ENCODE data around the gene SIAH2. TPM values are rescaled to one million over a fixed set of nuclear protein-coding genes. Genes with fewer than 3 reads are reported as not detected.

The SIAH2 gene
- total RNA-seq, 2 experiments from 2014 or later: 73.7 to 76.1 TPM

GRCh38 chr3:150760431-150761200 is 2.4 kb downstream of the SIAH2 start:
- H3K27ac Mint-ChIP-seq: peak overlapping the region; percentile 88
- no peak for ATAC-seq (ENCODE audit: poor library complexity)

DNA sequence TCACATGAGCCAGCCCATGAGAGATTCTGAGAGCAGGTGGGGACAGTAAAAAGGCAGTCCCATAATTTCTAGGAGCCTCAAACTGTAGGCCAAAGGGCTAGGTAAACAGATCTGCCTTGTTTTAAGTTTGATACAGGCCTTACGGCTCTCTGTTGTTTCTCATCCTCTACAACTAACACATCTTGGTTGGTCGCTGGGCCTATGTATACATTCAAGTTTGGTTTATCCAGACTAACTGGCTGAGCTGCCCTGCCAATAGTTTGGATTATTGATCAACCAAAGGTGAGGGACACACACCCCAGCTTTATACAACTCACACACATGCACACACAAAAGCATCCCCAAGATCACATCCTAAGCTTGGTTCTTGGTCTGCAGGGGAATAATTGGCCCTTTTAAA is 3.0 kb downstream of the SIAH2 start:
- no peak for TF ChIP-seq CTCF (IDR thresholded peaks at IDR 0.05)
- ATAC-seq (ENCODE audit: poor library complexity) (no peak), DNase-seq (peak in 1 of 14 experiments; percentile 29)
- Histone ChIP-seq H3K36me3 (ENCODE audit: insufficient read depth, low read length) (peaks cover 11% of the 10 kb centered on the region), H3K4me3 (ENCODE audit: low read length) (peak overlapping the region; percentile 91), H3K27me3 (ENCODE audit: control insufficient read depth in 1 of 2, insufficient read depth in 2 of 2, low read length in 2 of 2) (no peaks in the 10 kb centered on the region), H3K27ac (ENCODE audit: low read depth in 1 of 2, low read length in 2 of 2) (peak overlapping the region; percentile 40 to 56), H3K9me3 (ENCODE audit: control insufficient read depth in 1 of 2, insufficient read depth in 1 of 2, low read length in 2 of 2) (no peaks in the 10 kb centered on the region), H3K4me1 (ENCODE audit: insufficient read depth, low read length) (peaks cover 45% of the 10 kb centered on the region)
- Mint-ChIP-seq H3K36me3 (ENCODE audit: low read depth) (peaks cover 69% of the 10 kb centered on the region), H3K4me1 (ENCODE audit: low read depth) (peaks cover 73% of the 10 kb centered on the region), H3K27me3 (no peaks in the 10 kb centered on the region), H3K4me3 (peak overlapping the region; percentile 94), H3K9me3 (no peaks in the 10 kb centered on the region), H3K27ac (peak overlapping the region; percentile 88)
- intact Hi-C loops (cut with DNase I, micrococcal nuclease): loop anchor here (2.0 to 10.0 kb wide), 8 partner anchors 21 to 1635 kb away; partner anchors contain the start of genes ERICH6 (in 1 of the 2), HPS3 (in 1 of the 2), PFN2 (in 1 of the 2) and RNF13 (in 1 of the 2)
- POLR2A ChIA-PET: interaction anchor here (0.9 to 7.0 kb wide), 5 partner anchors 23 to 351 kb away, joined by 6 to 146 read pairs (median 72); partner anchors contain the start of genes EIF2A, ERICH6, SELENOT and SERP1
- CTCF ChIA-PET: interaction anchor here (1.1 to 2.3 kb wide), 4 partner anchors 28 to 350 kb away, joined by 3 to 5 read pairs (median 4); no protein-coding TSS in a partner anchor

More at GRCh38 chr3:150760431-150761200, 2.4 kb downstream of the SIAH2 start:
- Histone ChIP-seq H3K9me3 (ENCODE audit: control insufficient read depth in 1 of 2, insufficient read depth in 1 of 2, low read length in 2 of 2) (no peaks in the 10 kb centered on the region), H3K27me3 (ENCODE audit: control insufficient read depth in 1 of 2, insufficient read depth in 2 of 2, low read length in 2 of 2) (no peaks in the 10 kb centered on the region), H3K27ac (ENCODE audit: low read depth in 1 of 2, low read length in 2 of 2) (peak overlapping the region; percentile 40 to 56), H3K4me3 (ENCODE audit: low read length) (peak overlapping the region; percentile 91), H3K36me3 (ENCODE audit: insufficient read depth, low read length) (peaks cover 11% of the 10 kb centered on the region), H3K4me1 (ENCODE audit: insufficient read depth, low read length) (peaks cover 42% of the 10 kb centered on the region)
- CTCF ChIA-PET: interaction anchor here (1.1 to 2.3 kb wide), 5 partner anchors 27 to 351 kb away, joined by 3 to 8 read pairs (median 4); no protein-coding TSS in a partner anchor
- TF ChIP-seq CTCF (IDR thresholded peaks at IDR 0.05): no peak
- peak in 3 of 14 experiments; percentile 50 to 70 (median 67) for DNase-seq
- Mint-ChIP-seq H3K4me1 (ENCODE audit: low read depth) (peaks cover 73% of the 10 kb centered on the region), H3K9me3 (no peaks in the 10 kb centered on the region), H3K36me3 (ENCODE audit: low read depth) (peaks cover 69% of the 10 kb centered on the region), H3K4me3 (peak overlapping the region; percentile 94), H3K27me3 (no peaks in the 10 kb centered on the region)
- intact Hi-C loops (cut with DNase I, micrococcal nuclease): loop anchor here (2.0 to 10.0 kb wide), 8 partner anchors 22 to 1636 kb away; partner anchors contain the start of genes ERICH6 (in 1 of the 2), HPS3 (in 1 of the 2), PFN2 (in 1 of the 2) and RNF13 (in 1 of the 2)
- POLR2A ChIA-PET: interaction anchor here (3.5 to 7.0 kb wide), 6 partner anchors 8 to 351 kb away, joined by 11 to 146 read pairs (median 64); partner anchors contain the start of genes EIF2A, ERICH6, SELENOT and SERP1

DNA sequence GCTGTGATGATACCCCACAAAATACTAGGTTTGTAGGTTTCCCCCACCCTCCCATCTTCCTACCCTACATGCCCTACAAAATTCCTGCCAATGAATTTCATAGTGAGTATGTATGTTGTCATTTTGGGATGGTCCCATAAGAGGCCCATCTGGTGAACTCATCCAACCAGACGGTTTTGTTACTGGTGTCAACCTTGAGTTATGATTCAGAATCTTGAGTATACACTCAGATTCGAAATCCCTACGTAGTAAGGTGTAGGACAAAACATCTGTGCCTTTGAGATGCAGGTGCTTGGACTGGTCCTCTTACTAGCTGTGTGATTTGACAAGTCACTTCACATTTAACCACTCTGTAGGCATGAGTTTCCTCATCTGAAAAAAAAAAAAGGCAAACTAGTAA is 3.6 kb downstream of the SIAH2 start:
- TF ChIP-seq CTCF (IDR thresholded peaks at IDR 0.05): no peak
- H3K36me3 Mint-ChIP-seq (ENCODE audit: low read depth): peaks cover 72% of the 10 kb centered on the region
- peaks cover 43% of the 10 kb centered on the region for H3K4me1 ChIP-seq (ENCODE audit: insufficient read depth, low read length)
- ChIA-PET POLR2A (interaction anchor here (0.9 to 7.0 kb wide), 4 partner anchors 56 to 350 kb away, joined by 6 to 146 read pairs (median 80); partner anchors contain the start of genes EIF2A, ERICH6, SELENOT and SERP1), CTCF (interaction anchor here (1.5 to 2.3 kb wide), 3 partner anchors 28 to 215 kb away, joined by 3 to 5 read pairs (median 4); no protein-coding TSS in a partner anchor)
- no peaks in the 10 kb centered on the region for H3K27me3 ChIP-seq (ENCODE audit: control insufficient read depth in 1 of 2, insufficient read depth in 2 of 2, low read length in 2 of 2)
- peak overlapping the region; percentile 25 to 56 for H3K27ac ChIP-seq (ENCODE audit: low read depth in 1 of 2, low read length in 2 of 2)
- no peaks in the 10 kb centered on the region for H3K9me3 ChIP-seq (ENCODE audit: control insufficient read depth in 1 of 2, insufficient read depth in 1 of 2, low read length in 2 of 2)
- peak overlapping the region; percentile 88 for H3K27ac Mint-ChIP-seq
- DNase-seq (no peak), ATAC-seq (ENCODE audit: poor library complexity) (no peak)
- H3K9me3 Mint-ChIP-seq: no peaks in the 10 kb centered on the region
- H3K4me1 Mint-ChIP-seq (ENCODE audit: low read depth): peaks cover 73% of the 10 kb centered on the region
- H3K4me3 Mint-ChIP-seq: peak overlapping the region; percentile 94
- H3K27me3 Mint-ChIP-seq: no peaks in the 10 kb centered on the region
- peak overlapping the region; percentile 91 for H3K4me3 ChIP-seq (ENCODE audit: low read length)
- intact Hi-C loops (cut with DNase I, micrococcal nuclease): no loop called here
- H3K36me3 ChIP-seq (ENCODE audit: insufficient read depth, low read length): peaks cover 11% of the 10 kb centered on the region

Measured in CD4-positive, alpha-beta T cell (primary cell).